HG03060 (cell line): ENCODE measurements around the gene NRXN3.
A peak's percentile ranks its signal among the peaks of the same experiment; 100 is the strongest.

ENCODE experiments used
- ATAC-seq: cut with Tn5 transposase; IDR thresholded peaks from one replicate; pipeline ENCODE4 v1.9.1; 2021; ENCODE audit warnings: low read depth, moderate number of reproducible peaks; ENCODE audit not compliant: unreplicated experiment

NRXN3 gene

GRCh38 chr14:78763746-78764145 is 593.6 kb downstream of the NRXN3 start:
- ATAC-seq: no peak

GRCh38 chr14:78764240-78764639 is 594.1 kb downstream of the NRXN3 start:
- no peak for ATAC-seq

- no peak for ATAC-seq
These were observed 594.5 kb downstream of the NRXN3 start for GRCh38 chr14:78764645-78765044.

- ATAC-seq: no peak
These were observed 597.3 kb downstream of the NRXN3 start for GRCh38 chr14:78767436-78767835.

GRCh38 chr14:78782551-78782950 is 612.4 kb downstream of the NRXN3 start:
- no peak for ATAC-seq

GRCh38 chr14:78785265-78785664 is 615.1 kb downstream of the NRXN3 start:
- ATAC-seq: no peak

GRCh38 chr14:78788467-78789360 is 618.5 kb downstream of the NRXN3 start:
- ATAC-seq: no peak

GRCh38 chr14:78790271-78790670 is 620.1 kb downstream of the NRXN3 start:
- no peak for ATAC-seq

- ATAC-seq: no peak
These were observed 628.6 kb downstream of the NRXN3 start for GRCh38 chr14:78798757-78799156.

GRCh38 chr14:78805570-78805969 is 635.4 kb downstream of the NRXN3 start:
- ATAC-seq: no peak

GRCh38 chr14:78823035-78823434 is 652.9 kb downstream of the NRXN3 start:
- no peak for ATAC-seq

GRCh38 chr14:78823516-78823915 is 653.3 kb downstream of the NRXN3 start:
- no peak for ATAC-seq

- ATAC-seq: no peak
These were observed 659.1 kb downstream of the NRXN3 start for GRCh38 chr14:78829274-78829673.

GRCh38 chr14:78834766-78835451 is 664.7 kb downstream of the NRXN3 start:
- ATAC-seq: no peak

GRCh38 chr14:78835909-78836308 is 665.7 kb downstream of the NRXN3 start:
- no peak for ATAC-seq

GRCh38 chr14:78836777-78837176 is 666.6 kb downstream of the NRXN3 start:
- ATAC-seq: no peak

GRCh38 chr14:78838959-78839358 is 668.8 kb downstream of the NRXN3 start:
- no peak for ATAC-seq

- ATAC-seq: no peak
These were observed 670.7 kb downstream of the NRXN3 start for GRCh38 chr14:78840898-78841297.

GRCh38 chr14:78847801-78848200 is 677.6 kb downstream of the NRXN3 start:
- ATAC-seq: no peak

- ATAC-seq: peak; percentile 77
These were observed 678.2 kb downstream of the NRXN3 start for GRCh38 chr14:78848234-78848820.

GRCh38 chr14:78849952-78850351 is 679.8 kb downstream of the NRXN3 start:
- no peak for ATAC-seq
